HCT116 (cell line): ENCODE data around the gene WDR4. TPM values are rescaled to one million over a fixed set of nuclear protein-coding genes. Genes with fewer than 3 reads are reported as not detected.

Experiments
- ATAC-seq: fragments of 200-7000 bp; cut with Tn5 transposase; 2 replicates; pipeline ENCODE4 v1.9.1; 2020; ENCODE audit warnings: mild to moderate bottlenecking, moderate library complexity
- BruUV-seq: library from RNA; stranded (reverse); fragments of 400-500 nt; replicated peaks from 2 replicates; lab custom pipeline; 2021; lab: Mats Ljungman, UMichigan
- CTCF ChIA-PET: fragments of 300-600 bp; sonication (Branson Sonifier 250); formaldehyde crosslinking; loops from one replicate; lab custom pipeline; 2021; ENCODE audit warnings: antibody characterized with exemption; lab: Charles Lee
- POLR2A ChIA-PET: fragments of 300-600, 350-600 bp; sonication (Branson Sonifier 250); formaldehyde crosslinking; loops from one replicate; lab custom pipeline; 2021; ENCODE audit warnings: antibody characterized with exemption; lab: Charles Lee
- RAD21 ChIA-PET, 2 experiments: fragments of 300-600 bp; sonication (Branson Sonifier 250); formaldehyde crosslinking; loops; one replicate each; lab custom pipeline; 2023; ENCODE audit warnings: low total read pairs in 2 of 2; ENCODE audit not compliant: uncharacterized antibody in 2 of 2, unreplicated experiment in 2 of 2, low non-redundant PET in 1 of 2; lab: Charles Lee
- DNase-seq: peaks from one replicate; pipeline ENCODE4 v3.0.0-alpha.2; 2010; ENCODE audit warnings: low read depth, low spot score
- H2AFZ ChIP-seq: fragments of 200-600 bp; shearing (Covaris generic), sonication (generic); 2 replicates; pipeline ENCODE4 v1.6.1; 2017; ENCODE audit warnings: low read depth, mixed run types, mixed read lengths, antibody characterized with exemption, low read length; ENCODE audit not compliant: poor library complexity, severe bottlenecking
- H3K27ac ChIP-seq: 2 replicates; pipeline ENCODE4 v1.5.1; 2012; ENCODE audit warnings: low read depth, low read length
- H3K27me3 ChIP-seq: fragments of 200-600 bp; sonication (generic); 2 replicates; pipeline ENCODE4 v1.6.1; 2016; ENCODE audit warnings: mixed run types, low read length, mixed read lengths; ENCODE audit not compliant: insufficient read depth
- H3K36me3 ChIP-seq, 2 experiments: fragments of 200-500 bp in 1 of 2; fragments of 200-600 bp in 1 of 2; sonication (Bioruptor generic) in 1 of 2; sonication (generic) in 1 of 2; 2 replicates each; pipeline versions ENCODE4 v1.5.1 to v1.6.1; 2014 to 2016; ENCODE audit warnings: low read length in 2 of 2, inconsistent platforms in 1 of 2, mixed read lengths in 1 of 2, mixed run types in 1 of 2; ENCODE audit not compliant: insufficient read depth in 2 of 2, control insufficient read depth in 1 of 2
- H3K4me1 ChIP-seq, 2 experiments: fragments of 200-600 bp in 1 of 2; sonication (generic) in 1 of 2; 2 replicates each; pipeline versions ENCODE4 v1.5.1 to v1.6.1; 2012 to 2017; ENCODE audit warnings: low read length in 2 of 2, inconsistent platforms in 1 of 2, mild to moderate bottlenecking in 1 of 2, mixed read lengths in 1 of 2, mixed run types in 1 of 2, moderate library complexity in 1 of 2; ENCODE audit not compliant: insufficient read depth in 2 of 2, control insufficient read depth in 1 of 2
- H3K4me2 ChIP-seq: fragments of 200-600 bp; sonication (generic); 2 replicates; pipeline ENCODE4 v1.6.1; 2017; ENCODE audit warnings: mixed run types, low read length, mixed read lengths
- H3K4me3 ChIP-seq, 2 experiments: fragments of 200-600 bp in 1 of 2; sonication (generic) in 1 of 2; replicated peaks in 1 of 2; 2 replicates each; pipeline ENCODE4 v1.5.1; 2011 to 2016; ENCODE audit warnings: low read length in 2 of 2, control low read depth in 1 of 2, low read depth in 1 of 2, mild to moderate bottlenecking in 1 of 2, mixed read lengths in 1 of 2, mixed run types in 1 of 2
- H3K79me2 ChIP-seq: fragments of 200-600 bp; sonication (generic); 2 replicates; pipeline ENCODE4 v1.6.1; 2017; ENCODE audit warnings: mild to moderate bottlenecking, mixed run types, low read length, moderate library complexity, mixed read lengths; ENCODE audit not compliant: insufficient read depth
- H3K9ac ChIP-seq: fragments of 200-600 bp; sonication (generic); 2 replicates; pipeline ENCODE4 v1.6.1; 2016; ENCODE audit warnings: low read length, mixed read lengths
- H3K9me2 ChIP-seq: fragments of 200-600 bp; sonication (generic), shearing (Covaris generic); 2 replicates; pipeline ENCODE4 v1.6.1; 2017; ENCODE audit warnings: mixed run types, mild to moderate bottlenecking, moderate library complexity; ENCODE audit not compliant: insufficient read depth
- H3K9me3 ChIP-seq, 2 experiments: fragments of 200-500 bp in 1 of 2; fragments of 200-600 bp in 1 of 2; sonication (Bioruptor generic) in 1 of 2; sonication (generic) in 1 of 2; 2 replicates each; pipeline ENCODE4 v1.6.1; 2014 to 2017; ENCODE audit warnings: low read length in 2 of 2, mixed read lengths in 2 of 2, inconsistent platforms in 1 of 2, low read depth in 1 of 2, mild to moderate bottlenecking in 1 of 2, mixed run types in 1 of 2, moderate library complexity in 1 of 2; ENCODE audit not compliant: control insufficient read depth in 1 of 2, insufficient read depth in 1 of 2
- H4K20me1 ChIP-seq: fragments of 200-600 bp; sonication (generic), shearing (Covaris generic); 2 replicates; pipeline ENCODE4 v1.6.1; 2017; ENCODE audit warnings: mixed run types, mild to moderate bottlenecking, moderate library complexity; ENCODE audit not compliant: insufficient read depth
- ATF3 ChIP-seq: IDR thresholded peaks from 2 replicates; pipeline ENCODE4 v1.6.1; 2012
- CBX3 ChIP-seq: IDR thresholded peaks from 2 replicates; pipeline ENCODE4 v1.6.1; 2012; ENCODE audit warnings: low read depth
- CEBPB ChIP-seq: IDR thresholded peaks from 2 replicates; pipeline ENCODE4 v1.6.1; 2012; ENCODE audit warnings: low read depth
- ELF1 ChIP-seq: IDR thresholded peaks from 2 replicates; pipeline ENCODE4 v1.6.1; 2012; ENCODE audit warnings: low read depth, borderline replicate concordance
- FOSL1 ChIP-seq: IDR thresholded peaks from 2 replicates; pipeline ENCODE4 v1.6.1; 2012; ENCODE audit warnings: low read depth
- SIN3A ChIP-seq: IDR thresholded peaks from 2 replicates; pipeline ENCODE4 v1.6.1; 2012; ENCODE audit warnings: low read depth
- YY1 ChIP-seq: IDR thresholded peaks from 2 replicates; pipeline ENCODE4 v1.6.1; 2011; ENCODE audit warnings: low read length, low read depth, moderate library complexity, mild to moderate bottlenecking; ENCODE audit not compliant: insufficient replicate concordance; ENCODE audit errors: extremely low read depth
- ZFX ChIP-seq: fragments of 450-650 bp; IDR thresholded peaks from 2 replicates; pipeline ENCODE4 v1.6.1; 2017
- ZNF274 ChIP-seq: fragments of 200-500 bp; sonication (Bioruptor generic); IDR thresholded peaks from 2 replicates; pipeline ENCODE4 v1.6.1; 2014; ENCODE audit warnings: mild to moderate bottlenecking, low read depth, low read length, inconsistent platforms
- intact Hi-C: fragments of 100-400 bp; cut with micrococcal nuclease; formaldehyde crosslinking; loops from 2 replicates; pipeline ENCODE4 v1.10.0; 2022
- total RNA-seq: library from RNA; stranded (reverse); gene quantifications from one replicate; pipeline ENCODE4 v1.2.1, GENCODE V29; 2021; ENCODE audit not compliant: unreplicated experiment
- TF ChIP-seq, protein P1 (sequence below): IDR thresholded peaks from 2 replicates; pipeline ENCODE4 v1.6.1; 2012; ENCODE audit warnings: low read depth
- TF ChIP-seq, protein P2 (sequence below): IDR thresholded peaks from 2 replicates; pipeline ENCODE4 v1.6.1; 2012

Gene WDR4
- total RNA-seq, 1 experiment from 2014 or later, result 34.8 TPM

- ChIA-PET POLR2A (no interaction called here), CTCF (no interaction called here)
- intact Hi-C loops, result loop anchor here (10.0 kb wide), 1 partner anchor 980 kb away; no protein-coding TSS in a partner anchor
Observed at GRCh38 chr21:42864815-42865775, 14.2 kb downstream of the WDR4 start.

More at GRCh38 chr21:42864815-42865775, 14.2 kb downstream of the WDR4 start:
- RAD21 ChIA-PET, result no interaction called here
- no peak overlapping the region for H3K4me3 ChIP-seq
- H3K9me3 ChIP-seq, result no peaks in the 10 kb centered on the region
- H2AFZ ChIP-seq, result no peak overlapping the region
- BruUV-seq, result no TSS peak
- H3K9ac ChIP-seq, result no peak overlapping the region
- H3K27ac ChIP-seq, result no peak overlapping the region
- no peaks in the 10 kb centered on the region for H3K4me1 ChIP-seq
- H3K36me3 ChIP-seq, result peaks cover 23 to 79% of the 10 kb centered on the region in 2 experiments; a peak in 3 of 4 replicates
- H4K20me1 ChIP-seq, result no peaks in the 10 kb centered on the region; the same call in 1 of the 2 replicates
- H3K27me3 ChIP-seq, result no peaks in the 10 kb centered on the region
- no peak overlapping the region for H3K4me2 ChIP-seq
- TF ChIP-seq ZFX (no peak), ATF3 (no peak), FOSL1 (no peak), CBX3 (no peak), SIN3A (no peak), YY1 (no peak), ELF1 (no peak), CEBPB (no peak), ZNF274 (no peak)
- TF ChIP-seq, protein P1, sequence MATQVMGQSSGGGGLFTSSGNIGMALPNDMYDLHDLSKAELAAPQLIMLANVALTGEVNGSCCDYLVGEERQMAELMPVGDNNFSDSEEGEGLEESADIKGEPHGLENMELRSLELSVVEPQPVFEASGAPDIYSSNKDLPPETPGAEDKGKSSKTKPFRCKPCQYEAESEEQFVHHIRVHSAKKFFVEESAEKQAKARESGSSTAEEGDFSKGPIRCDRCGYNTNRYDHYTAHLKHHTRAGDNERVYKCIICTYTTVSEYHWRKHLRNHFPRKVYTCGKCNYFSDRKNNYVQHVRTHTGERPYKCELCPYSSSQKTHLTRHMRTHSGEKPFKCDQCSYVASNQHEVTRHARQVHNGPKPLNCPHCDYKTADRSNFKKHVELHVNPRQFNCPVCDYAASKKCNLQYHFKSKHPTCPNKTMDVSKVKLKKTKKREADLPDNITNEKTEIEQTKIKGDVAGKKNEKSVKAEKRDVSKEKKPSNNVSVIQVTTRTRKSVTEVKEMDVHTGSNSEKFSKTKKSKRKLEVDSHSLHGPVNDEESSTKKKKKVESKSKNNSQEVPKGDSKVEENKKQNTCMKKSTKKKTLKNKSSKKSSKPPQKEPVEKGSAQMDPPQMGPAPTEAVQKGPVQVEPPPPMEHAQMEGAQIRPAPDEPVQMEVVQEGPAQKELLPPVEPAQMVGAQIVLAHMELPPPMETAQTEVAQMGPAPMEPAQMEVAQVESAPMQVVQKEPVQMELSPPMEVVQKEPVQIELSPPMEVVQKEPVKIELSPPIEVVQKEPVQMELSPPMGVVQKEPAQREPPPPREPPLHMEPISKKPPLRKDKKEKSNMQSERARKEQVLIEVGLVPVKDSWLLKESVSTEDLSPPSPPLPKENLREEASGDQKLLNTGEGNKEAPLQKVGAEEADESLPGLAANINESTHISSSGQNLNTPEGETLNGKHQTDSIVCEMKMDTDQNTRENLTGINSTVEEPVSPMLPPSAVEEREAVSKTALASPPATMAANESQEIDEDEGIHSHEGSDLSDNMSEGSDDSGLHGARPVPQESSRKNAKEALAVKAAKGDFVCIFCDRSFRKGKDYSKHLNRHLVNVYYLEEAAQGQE, result no peak
- TF ChIP-seq, protein P2, sequence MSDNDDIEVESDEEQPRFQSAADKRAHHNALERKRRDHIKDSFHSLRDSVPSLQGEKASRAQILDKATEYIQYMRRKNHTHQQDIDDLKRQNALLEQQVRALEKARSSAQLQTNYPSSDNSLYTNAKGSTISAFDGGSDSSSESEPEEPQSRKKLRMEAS, result no peak
- ATAC-seq (no peak), DNase-seq (no peak)
- H3K79me2 ChIP-seq, result peaks cover 99% of the 10 kb centered on the region
- H3K9me2 ChIP-seq, result no peaks in the 10 kb centered on the region
